Embryonic facial prominence (tissue), 1 donor: ENCODE data around the gene CRCP.
"Not testable (repeated sequence)": the region's sequence is repeated elsewhere in the genome, so short reads cannot be mapped to it uniquely, and the experiment has no call there.

ENCODE experiments used
- DNase-seq: peaks from one replicate; pipeline ENCODE4 v3.0.0-alpha.2; 2016; ENCODE audit errors: extremely low spot score

CRCP gene

GRCh38 chr7:66156035-66156434 lies 41.4 kb downstream of the CRCP start:
- DNase-seq = not testable (repeated sequence)

DNA sequence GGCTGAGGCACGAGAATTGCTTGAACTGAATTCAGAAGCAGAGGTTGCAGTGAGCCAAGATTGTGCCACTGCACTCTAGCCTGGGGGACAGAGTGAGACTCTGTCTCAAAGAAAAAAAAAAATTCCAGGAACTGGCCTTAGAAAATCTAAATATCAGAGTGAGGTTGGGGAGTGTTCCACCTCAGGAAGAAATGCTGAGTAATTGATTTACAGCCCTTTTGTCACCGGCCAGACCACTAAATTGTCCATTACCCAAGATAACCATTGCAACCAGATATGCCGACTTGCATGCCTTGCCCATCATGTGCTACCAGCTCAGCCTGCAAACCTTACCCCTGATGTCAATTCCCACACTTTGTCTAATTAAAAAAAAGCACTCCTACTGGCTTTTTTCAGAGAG lies 42.4 kb downstream of the CRCP start:
- no peak for DNase-seq

GRCh38 chr7:66162622-66163021 lies 48.0 kb downstream of the CRCP start:
- no peak for DNase-seq

DNA sequence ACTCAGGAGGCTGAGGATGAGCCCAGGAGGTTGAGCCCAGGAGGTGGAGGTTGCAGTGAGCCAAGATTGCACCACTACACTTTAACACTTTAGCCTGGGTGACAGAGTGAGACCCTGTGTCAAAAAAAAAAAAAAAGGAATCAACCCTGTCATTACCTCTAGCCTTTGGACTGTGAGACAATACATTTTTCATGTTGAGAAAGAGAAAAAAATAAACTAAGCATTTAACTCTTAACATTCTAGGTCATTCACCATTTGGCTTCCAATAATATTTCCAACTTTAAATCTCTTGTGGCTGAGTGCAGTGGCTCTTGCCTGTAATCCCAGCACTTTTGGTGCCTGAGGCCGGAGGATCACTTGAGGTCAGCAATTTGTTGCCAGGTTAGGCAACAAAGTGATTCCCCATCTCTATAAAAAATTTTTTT lies 48.6 kb downstream of the CRCP start:
- no peak for DNase-seq

DNA sequence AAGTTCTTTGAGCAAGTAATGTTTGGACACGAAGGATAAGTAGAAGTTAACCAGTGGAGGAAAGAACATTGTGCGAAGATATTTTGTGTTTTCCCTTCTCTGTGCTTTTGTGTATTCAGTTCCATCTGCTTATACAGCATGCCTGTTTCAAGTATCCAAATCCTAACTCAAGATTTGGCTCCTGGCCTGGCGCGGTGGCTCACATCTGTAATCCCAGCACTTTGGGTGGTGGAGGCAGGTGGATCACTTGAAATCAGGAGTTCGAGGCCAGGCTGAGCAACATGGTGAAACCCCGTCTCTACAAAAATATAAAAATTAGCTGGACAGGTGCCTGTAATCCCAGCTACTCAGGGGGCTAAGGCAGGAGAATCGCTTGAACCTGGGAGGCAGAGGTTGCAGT lies 49.7 kb downstream of the CRCP start:
- DNase-seq = no peak

DNA sequence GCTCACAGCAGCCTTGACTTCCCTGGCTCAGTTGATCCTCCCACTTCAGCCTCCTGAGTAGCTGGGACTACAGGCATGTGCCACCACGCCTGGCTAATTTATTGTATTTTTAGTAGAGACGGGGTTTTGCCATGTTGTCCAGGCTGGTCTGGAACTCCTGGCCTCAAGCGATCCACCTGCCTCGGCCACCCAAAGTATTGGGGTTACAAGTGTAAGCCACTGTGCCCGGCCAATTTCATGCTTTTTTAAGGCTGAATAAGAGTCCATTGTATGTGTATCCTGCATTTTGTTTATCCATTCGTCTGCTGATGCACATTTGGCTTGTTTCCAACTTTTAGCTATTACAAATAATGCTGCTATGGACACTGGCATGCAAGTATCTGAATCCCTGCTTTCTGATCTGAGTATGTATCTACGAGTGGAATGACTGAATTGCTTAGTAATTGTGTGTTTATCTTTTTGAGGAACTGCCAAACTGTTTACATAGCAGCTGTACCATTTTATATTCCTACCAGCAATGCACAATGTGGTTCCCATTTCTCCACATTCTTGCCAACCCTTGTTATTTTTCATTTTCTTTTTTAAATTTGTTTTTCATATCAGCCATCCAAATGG lies 53.2 kb downstream of the CRCP start:
- DNase-seq = no peak

DNA sequence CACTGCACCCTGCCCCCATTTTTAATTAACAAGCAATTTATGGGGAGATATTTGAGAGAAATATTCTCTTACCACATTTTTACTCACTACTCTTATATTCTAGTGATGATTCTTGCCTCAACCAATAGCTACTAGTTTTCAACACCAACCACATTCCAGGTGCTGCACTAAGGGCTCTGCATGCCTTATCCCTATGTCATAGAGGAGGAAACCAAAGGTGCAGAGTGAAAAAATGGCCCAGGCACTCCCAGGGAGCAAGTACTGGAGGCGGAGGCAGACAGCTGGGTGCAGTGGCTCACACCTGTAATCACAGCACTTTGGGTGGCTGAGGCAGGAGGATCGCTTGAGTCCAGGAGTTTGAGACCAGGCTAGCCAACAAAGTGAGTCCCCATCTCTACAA lies 55.0 kb downstream of the CRCP start:
- DNase-seq = no peak

DNA sequence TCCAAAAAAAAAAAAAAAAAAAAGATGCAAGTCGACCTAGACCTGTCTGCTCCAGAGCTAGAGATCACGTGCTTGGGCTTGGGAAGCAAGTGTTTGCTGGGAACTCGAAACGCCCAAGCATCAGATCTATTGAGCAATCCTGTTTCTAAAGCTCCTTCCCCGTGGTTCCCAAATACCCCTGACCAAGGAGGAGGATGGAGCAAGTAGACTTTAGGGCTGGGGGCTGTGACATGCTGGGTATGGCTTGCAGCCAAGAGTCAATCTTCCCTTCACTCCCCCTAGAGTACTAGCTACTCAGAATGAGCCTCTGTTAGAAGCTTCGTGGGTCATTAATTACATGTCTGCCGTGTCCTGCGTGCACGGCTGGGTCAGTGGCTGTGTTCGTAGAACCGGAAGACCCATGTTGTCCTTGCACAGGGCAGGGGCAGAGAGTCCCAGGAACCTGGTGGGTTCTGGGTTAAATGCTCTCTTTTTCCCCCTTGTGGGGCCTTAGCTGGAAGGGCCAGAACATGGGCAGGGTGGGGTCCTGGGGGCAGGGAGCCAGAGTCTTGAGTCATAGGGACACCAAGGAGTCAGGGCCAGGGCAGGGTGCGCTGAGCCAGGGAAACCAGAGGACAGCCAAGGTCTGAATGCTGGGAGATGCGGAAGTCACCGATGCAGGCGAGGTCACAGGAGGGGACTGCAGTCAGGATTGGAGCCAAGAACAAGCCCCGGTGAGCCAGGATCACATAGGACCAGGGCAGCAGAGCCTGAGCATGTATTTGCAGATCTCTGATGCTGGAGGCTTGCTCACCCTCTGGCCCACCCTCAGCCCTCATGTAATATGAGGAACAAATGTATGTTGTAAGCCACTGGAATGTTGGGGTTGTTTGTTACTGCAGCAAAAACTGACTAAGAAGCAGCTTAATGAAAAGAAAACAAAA lies 55.9 kb downstream of the CRCP start:
- no peak for DNase-seq

DNA sequence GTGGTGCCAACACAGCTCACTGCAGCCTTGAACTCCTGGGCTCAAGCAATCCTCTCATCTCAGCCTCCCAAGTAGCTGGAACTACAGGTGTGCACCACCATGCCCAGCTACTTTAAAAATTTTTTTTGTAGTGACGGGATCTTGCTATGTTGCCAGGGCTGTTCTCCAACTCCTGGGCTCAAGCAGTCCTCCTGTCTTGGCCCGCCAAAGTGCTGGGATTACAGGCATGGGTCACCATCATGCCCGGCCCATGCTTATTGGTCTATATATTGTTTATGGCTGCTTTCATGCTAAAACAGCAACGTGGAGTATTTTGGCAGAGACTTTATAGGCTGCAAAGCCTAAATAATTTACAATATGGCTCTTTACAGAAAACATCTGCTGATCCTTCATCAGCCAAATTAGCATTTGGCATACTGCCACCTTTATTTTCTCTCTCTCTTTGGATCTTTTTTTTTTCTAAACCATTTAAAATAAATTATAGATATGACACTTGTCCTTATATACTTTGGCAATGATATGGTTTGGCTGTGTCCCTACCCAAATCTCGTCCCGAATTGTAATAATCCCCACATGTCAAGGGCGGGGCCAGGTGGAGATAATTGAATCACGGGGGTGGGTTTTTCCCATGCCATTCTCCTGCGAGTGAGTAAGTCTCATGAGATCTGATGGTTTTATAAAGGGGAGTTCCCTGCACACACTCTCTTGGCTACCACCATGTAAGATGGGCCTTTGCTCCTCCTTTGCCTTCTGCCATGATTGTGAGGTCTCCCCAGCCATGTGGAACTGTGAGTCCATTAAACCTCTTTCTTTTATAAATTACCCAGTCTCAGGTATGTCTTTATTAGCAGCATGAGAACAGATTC lies 58.1 kb downstream of the CRCP start:
- not testable (repeated sequence) for DNase-seq

DNA sequence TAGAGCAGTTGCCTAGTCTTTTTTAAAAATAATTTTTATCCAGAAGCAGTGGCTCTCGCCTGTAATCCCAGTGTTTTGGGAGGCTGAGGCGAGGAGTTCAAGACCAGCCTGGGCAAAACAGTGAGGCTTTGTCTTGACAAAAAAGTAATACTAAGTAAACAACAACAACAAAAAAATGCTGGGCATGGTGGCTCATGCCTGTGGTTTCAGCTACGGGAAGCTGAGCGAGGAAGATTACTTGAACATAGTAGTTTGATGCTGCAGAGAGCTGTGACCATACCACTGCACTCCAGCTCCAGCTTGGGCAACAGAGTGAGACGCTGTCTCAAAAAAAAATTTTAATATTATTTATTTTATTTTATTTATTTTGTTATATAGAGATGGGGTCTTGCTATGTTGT lies 59.2 kb downstream of the CRCP start:
- no peak for DNase-seq

DNA sequence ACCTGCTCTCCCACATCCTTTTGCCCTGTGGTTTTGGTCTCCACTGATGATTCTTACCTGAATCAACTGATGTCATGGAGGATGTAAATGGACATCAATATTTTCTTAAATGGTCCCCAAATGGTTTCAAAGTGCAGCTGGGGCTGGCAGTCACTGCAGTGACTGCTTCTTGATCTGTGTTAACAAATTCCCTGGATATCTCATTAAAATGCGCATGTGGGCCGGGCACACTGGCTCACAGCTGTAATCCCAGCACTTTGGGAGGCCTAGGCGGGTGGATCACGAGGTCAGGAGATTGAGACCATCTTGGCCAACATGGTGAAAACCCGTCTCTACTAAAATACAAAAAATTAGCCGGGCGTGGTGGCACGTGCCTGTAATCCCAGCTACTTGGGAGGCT lies 60.4 kb downstream of the CRCP start:
- DNase-seq = not testable (repeated sequence)

DNA sequence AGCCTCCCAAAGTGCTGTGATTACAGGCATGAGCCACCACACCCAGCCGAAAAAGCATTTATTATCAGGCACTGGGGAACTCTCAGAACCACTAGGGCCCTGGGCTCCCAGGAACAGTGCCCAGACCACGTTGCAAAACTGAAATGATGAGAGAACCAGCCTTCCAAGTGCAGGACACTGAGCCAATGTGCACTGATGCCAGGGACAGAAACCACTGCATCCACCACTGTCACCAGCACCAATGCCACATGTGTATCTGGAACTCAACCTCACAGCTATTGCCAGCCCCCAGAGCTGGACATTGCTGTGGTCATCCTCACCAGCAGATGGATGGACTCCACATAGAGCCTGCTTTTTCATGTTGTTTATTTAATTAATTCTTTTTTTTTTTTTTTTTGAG lies 62.3 kb downstream of the CRCP start:
- no peak for DNase-seq

DNA sequence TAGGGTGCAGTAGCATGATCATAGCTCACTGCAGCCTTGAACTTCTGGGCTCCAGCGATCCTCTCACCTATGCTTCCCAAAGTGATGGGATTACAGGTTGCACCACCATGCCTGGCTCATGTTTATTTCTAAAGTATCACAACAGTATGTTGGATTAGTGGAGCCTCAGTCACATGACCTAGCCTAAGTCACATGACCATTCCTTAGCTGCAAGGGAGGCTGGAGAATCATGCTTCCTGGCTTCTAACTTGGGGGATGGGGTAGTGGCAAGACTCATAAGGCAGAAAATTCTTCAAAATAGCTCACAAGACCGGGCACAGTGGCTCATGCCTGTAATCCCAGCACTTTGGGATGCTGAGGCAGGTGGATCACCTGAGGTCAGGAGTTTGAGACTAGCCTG lies 63.6 kb downstream of the CRCP start:
- DNase-seq = no peak

DNA sequence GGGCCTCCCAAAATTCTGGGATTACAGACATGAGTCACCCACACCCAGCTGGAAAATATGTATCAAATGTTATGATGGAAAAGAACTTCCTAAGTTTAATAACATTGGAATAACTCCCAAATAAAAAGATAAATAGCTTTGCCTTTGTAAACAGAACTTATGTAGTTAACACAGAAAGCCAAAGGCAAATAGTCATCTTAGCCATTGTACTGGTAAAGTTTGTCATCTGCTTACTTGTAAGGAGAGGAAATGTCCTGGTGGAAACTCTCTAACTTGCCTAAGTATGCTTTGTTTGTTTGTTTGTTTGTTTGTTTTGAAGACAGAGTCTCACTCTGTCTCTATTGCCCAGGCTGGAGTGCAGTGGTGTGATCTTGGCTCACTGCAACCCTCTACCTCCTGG lies 66.7 kb downstream of the CRCP start:
- DNase-seq = no peak

GRCh38 chr7:66181845-66182244 lies 67.2 kb downstream of the CRCP start:
- no peak for DNase-seq

GRCh38 chr7:66182920-66183319 lies 68.3 kb downstream of the CRCP start:
- DNase-seq = no peak

GRCh38 chr7:66183700-66184099 lies 69.1 kb downstream of the CRCP start:
- DNase-seq = no peak

DNA sequence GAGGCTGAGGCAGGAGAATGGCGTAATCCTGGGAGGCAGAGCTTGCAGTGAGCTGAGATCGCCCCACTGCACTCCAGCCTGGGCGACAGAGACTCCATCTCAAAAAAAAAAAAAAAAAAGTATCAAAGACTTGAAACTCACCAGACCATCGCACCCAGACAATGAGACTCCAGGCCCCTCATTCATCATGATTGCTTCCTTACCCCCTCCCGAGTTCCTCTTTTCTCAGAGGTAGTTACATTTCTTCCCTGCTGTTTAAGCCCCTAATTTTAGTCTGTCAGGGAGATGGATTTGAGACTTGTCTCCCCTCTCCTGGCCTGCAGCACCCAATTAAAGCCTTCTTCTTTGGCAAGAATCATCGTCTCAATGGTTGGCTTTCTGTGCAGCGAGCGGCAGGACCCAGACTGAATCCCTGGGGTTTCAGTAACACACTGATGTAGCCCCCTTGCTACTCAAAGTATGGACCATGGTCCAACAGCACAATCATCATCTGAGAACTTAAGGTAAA lies 71.1 kb downstream of the CRCP start:
- DNase-seq = no peak

GRCh38 chr7:66186991-66187390 lies 72.3 kb downstream of the CRCP start:
- DNase-seq = no peak

DNA sequence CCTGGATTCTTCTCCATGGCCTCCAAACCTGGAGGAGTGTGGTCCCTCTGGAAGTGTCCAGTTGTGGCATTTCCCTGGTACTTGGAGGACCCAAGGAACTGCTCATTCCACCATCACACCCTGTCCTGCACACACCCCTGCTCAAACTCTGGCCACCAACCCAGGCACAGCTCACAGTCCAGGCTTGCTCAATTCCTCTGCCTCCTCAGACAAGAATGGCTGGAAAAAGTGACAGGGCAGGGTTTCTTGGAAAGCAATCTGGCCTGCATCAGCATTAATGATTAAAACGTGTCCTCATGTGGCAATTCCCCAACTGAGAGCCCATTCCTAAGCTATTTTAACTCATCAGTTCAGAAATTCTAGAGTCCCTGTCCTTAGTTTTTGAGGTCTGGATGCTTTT lies 73.3 kb downstream of the CRCP start:
- no peak for DNase-seq

DNA sequence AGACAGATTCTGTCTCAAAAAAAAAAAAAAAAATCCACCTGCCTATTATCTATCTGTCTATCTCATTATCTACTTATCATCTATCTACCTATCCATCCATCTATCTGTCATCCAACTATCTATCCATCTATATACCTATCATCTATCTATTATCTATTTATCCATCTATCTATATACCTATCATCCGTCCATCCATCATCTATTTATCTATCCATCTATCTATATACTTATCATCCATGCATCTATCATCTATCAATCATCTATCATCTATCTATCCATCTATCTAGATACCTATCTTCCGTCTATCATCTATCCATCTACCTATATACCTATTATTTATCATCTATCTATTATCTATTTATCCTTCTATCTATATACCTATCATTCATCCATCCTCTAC lies 74.0 kb downstream of the CRCP start:
- no peak for DNase-seq
